Heart right ventricle (tissue), 16 donors: Measurements from ENCODE around the gene PLD5. TPM values are rescaled to one million over a fixed set of nuclear protein-coding genes. Genes with fewer than 3 reads are reported as not detected.

Experiments
- ATAC-seq, 8 donors: fragments of 200-7000 bp; cut with Tn5 transposase; one replicate each; pipeline ENCODE4 v1.9.1; 2020; ENCODE audit warnings: mild to moderate bottlenecking in 8 of 8, moderate library complexity in 8 of 8, moderate number of reproducible peaks in 1 of 8
- DNase-seq, 2 donors: peaks; one replicate each; pipeline ENCODE4 v3.0.0-alpha.2; 2020
- H3K27ac ChIP-seq, 10 donors: fragments of 200-600 bp; sonication (generic) in 2 of 10; one replicate each; pipeline versions ENCODE4 v1.5.0 to v1.8.0; 2020 to 2022; ENCODE audit warnings: mild to moderate bottlenecking in 3 of 10
- H3K27me3 ChIP-seq, 7 donors: fragments of 200-600 bp; one replicate each; pipeline ENCODE4 v1.8.0; 2021 to 2022; ENCODE audit warnings: mild to moderate bottlenecking in 2 of 7
- H3K36me3 ChIP-seq, 9 donors: fragments of 200-600 bp; sonication (generic) in 1 of 9; one replicate each; pipeline versions ENCODE4 v1.5.0 to v1.8.0; 2020 to 2022; ENCODE audit warnings: mild to moderate bottlenecking in 2 of 9
- H3K4me1 ChIP-seq, 9 donors: fragments of 200-600 bp; sonication (generic) in 1 of 9; one replicate each; pipeline versions ENCODE4 v1.5.0 to v1.8.0; 2020 to 2022; ENCODE audit warnings: mild to moderate bottlenecking in 4 of 9
- H3K4me3 ChIP-seq, 10 donors: fragments of 200-600 bp; sonication (generic) in 2 of 10; one replicate each; pipeline versions ENCODE4 v1.5.0 to v1.8.0; 2020 to 2022; ENCODE audit warnings: mild to moderate bottlenecking in 7 of 10, moderate library complexity in 2 of 10
- H3K9me3 ChIP-seq, 11 donors: fragments of 200-600 bp in 10 of 11; sonication (generic) in 2 of 11; one replicate each; pipeline versions ENCODE4 v1.5.0 to v1.8.0; 2013 to 2022; ENCODE audit warnings: mild to moderate bottlenecking in 2 of 11, control low read depth in 1 of 11, moderate library complexity in 1 of 11
- WGBS, 2 donors: extraction: QIAGEN DNeasy Blood & Tissue Kit; methylation state at CpG; one replicate each; pipeline ENCODE4 v1.1.7; 2013; ENCODE audit warnings: inconsistent platforms in 1 of 2; 5-methylcytosine and 5-hydroxymethylcytosine counted together
- intact Hi-C, 10 donors: fragments of 100-400 bp; cut with DNase I; formaldehyde crosslinking; loops; one replicate each; pipeline versions ENCODE4 v1.11.1 to v1.14.2; 2022
- polyA plus RNA-seq, 2 donors: library from polyadenylated mRNA; stranded (reverse); fragments of 200-250 nt; gene quantifications; one replicate each; pipeline ENCODE4 v1.2.3, GENCODE V29; 2013
- total RNA-seq, 10 donors: library from RNA; stranded (reverse); fragmentation: NEBNext Ultra II Directional in 3 of 10; extraction: Animal tissue kit (Norgen Biotek cat#: 25700) in 3 of 10; gene quantifications; one replicate each; pipeline versions ENCODE4 v1.2.1 to v1.2.4, GENCODE V29; 2021 to 2023
- TF ChIP-seq, protein P1 (sequence below), 9 donors: fragments of 200-600 bp; sonication (generic) in 2 of 9; IDR thresholded peaks; one replicate each; pipeline versions ENCODE4 v1.5.0 to v1.8.0; 2021 to 2022; ENCODE audit warnings: antibody characterized with exemption in 9 of 9, mild to moderate bottlenecking in 5 of 9, moderate library complexity in 1 of 9
- donor health status: Arrhythmogenic right ventricular cardiomyopathy.
- donor health status: ischemic (EF 13 %, LVEDD 7.1; RV severe dilation, severe dysfunction).
- donor health status: healthy with polysubstance abuse.
- donor health status: DM: no; HTN: yes; CAD: no.
- donor health status: DM: no; HTN: no; CAD: no.
- donor health status: ischemic (EF 25% LVEDD 6.9; RV normal size, moderate dysfunction).
- donor health status: ischemic (EF 25% LVEDD 5.7; RV mildly dilated, moderate dysfunction).
- donor health status: healthy.
- donor health status: DM: yes; HTN: yes; CAD: no.
- donor health status: Ischemic cardiomyopathy.
- donor health status: ischemic (EF 35%, LVEDD 5.7; RV mildly dilated, moderate dysfunction).
- donor health status: nonischemic (EF 11% LVEDD 7.7; RV severe dilation, severe dysfunction).
- donor health status: DM: yes; HTN: yes; CAD: no.
- donor health status: PGD.
- donor health status: ischemic (EF 29% LVEDD 5.4; RV normal size, mild dysfunction).
- donor health status: nonischemic (EF 23%, LVEDD 6.1; RV moderate dilation, normal function).

The PLD5 gene
- total and polyA plus RNA-seq, 12 donors, result 0.13 to 1.3 (median 0.41) TPM; not detected in 4

DNA sequence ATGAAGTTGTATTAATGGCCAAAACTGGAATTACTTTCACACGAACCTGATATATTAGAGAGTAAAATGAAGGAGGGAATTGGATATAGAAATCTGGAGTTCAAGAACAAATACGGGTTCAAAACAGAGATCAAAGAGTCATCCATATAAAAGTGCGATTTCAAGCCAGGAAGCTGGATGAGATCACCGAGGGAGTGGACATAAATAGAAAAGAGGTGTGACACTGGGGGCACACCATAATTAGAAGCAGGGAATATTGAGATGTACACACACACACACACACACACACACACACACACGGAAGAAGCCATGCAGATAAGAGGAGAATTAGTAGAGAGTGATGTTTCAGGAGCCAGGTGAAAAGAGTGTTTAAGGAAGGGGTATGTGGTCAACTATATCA, 32.3 kb upstream of the PLD5 start:
- ATAC-seq (no peak), DNase-seq (no peak)
- no peaks in the 10 kb centered on the region for H3K36me3 ChIP-seq
- no peak overlapping the region for H3K27ac ChIP-seq
- TF ChIP-seq, protein P1, sequence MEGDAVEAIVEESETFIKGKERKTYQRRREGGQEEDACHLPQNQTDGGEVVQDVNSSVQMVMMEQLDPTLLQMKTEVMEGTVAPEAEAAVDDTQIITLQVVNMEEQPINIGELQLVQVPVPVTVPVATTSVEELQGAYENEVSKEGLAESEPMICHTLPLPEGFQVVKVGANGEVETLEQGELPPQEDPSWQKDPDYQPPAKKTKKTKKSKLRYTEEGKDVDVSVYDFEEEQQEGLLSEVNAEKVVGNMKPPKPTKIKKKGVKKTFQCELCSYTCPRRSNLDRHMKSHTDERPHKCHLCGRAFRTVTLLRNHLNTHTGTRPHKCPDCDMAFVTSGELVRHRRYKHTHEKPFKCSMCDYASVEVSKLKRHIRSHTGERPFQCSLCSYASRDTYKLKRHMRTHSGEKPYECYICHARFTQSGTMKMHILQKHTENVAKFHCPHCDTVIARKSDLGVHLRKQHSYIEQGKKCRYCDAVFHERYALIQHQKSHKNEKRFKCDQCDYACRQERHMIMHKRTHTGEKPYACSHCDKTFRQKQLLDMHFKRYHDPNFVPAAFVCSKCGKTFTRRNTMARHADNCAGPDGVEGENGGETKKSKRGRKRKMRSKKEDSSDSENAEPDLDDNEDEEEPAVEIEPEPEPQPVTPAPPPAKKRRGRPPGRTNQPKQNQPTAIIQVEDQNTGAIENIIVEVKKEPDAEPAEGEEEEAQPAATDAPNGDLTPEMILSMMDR (IDR thresholded peaks at IDR 0.05), result no peak
- no peak overlapping the region for H3K4me3 ChIP-seq
- peaks cover 0 to 6% (median 0%) of the 10 kb centered on the region in 11 donors for H3K9me3 ChIP-seq
- H3K4me1 ChIP-seq, result no peaks in the 10 kb centered on the region
- WGBS, 2 donors, result 44 to 48% methylated on average over 5 of the region's 5 CpGs
- intact Hi-C loops, result loop anchor here in 1 of 10 donors (10.0 kb wide), 1 partner anchor 82 kb away; no protein-coding TSS in a partner anchor
- peaks cover 0 to 3% (median 0%) of the 10 kb centered on the region in 7 donors for H3K27me3 ChIP-seq

DNA sequence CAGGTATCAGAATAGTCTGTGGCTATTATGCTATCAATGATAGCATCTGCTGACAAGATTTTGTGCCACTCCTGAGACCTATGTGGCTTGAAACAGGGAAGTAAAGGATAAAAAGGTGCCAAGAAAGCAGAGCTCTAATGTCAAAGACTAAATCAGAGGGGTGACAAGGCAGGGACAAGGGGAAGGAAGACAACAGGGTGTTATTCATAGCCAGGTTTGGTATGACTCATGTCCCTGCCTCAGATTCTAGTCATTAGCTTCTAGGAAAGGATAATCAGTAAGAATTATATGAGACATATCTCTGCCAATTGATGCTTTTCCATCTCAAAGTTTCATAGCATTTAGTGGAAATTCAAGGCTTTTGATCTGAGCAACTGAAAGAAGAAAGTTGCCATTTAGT, 31.8 kb upstream of the PLD5 start:
- no peaks in the 10 kb centered on the region for H3K36me3 ChIP-seq
- DNase-seq (no peak), ATAC-seq (no peak)
- no peak overlapping the region for H3K4me3 ChIP-seq
- no peaks in the 10 kb centered on the region for H3K4me1 ChIP-seq
- peaks cover 0 to 4% (median 0%) of the 10 kb centered on the region in 11 donors for H3K9me3 ChIP-seq
- H3K27me3 ChIP-seq, result peaks cover 0 to 3% (median 0%) of the 10 kb centered on the region in 7 donors
- H3K27ac ChIP-seq, result no peak overlapping the region
- TF ChIP-seq, protein P1 (IDR thresholded peaks at IDR 0.05), result no peak
- intact Hi-C loops, result loop anchor here in 1 of 10 donors (10.0 kb wide), 1 partner anchor 81 kb away; no protein-coding TSS in a partner anchor

DNA sequence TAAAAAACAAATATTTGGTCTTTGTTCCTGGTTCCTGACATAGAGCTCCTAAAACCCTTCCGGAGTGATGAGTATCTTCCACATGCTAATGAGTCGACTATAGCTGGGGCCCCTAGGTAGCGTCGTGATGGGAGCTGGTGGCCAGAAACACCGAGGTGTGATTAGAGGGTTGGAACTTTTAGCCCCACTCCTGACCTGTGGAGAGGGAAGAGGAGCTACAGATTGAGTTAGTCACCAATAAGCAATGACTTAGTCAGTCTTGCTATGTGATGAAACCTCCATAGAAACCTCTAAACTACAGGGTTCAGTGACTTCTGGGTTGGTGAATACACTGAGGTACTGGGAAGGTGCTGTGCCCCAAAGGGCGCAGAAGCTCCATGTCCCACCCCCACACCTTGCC, 30.1 kb upstream of the PLD5 start:
- TF ChIP-seq, protein P1 (IDR thresholded peaks at IDR 0.05), result no peak
- Histone ChIP-seq H3K4me3 (no peak overlapping the region), H3K9me3 (no peaks in the 10 kb centered on the region), H3K4me1 (no peaks in the 10 kb centered on the region), H3K36me3 (no peaks in the 10 kb centered on the region), H3K27me3 (peaks cover 0 to 5% (median 0%) of the 10 kb centered on the region in 7 donors), H3K27ac (no peak overlapping the region)
- 77 to 80% methylated on average over 6 of the region's 6 CpGs for WGBS, 2 donors
- ATAC-seq (no peak), DNase-seq (no peak)
- intact Hi-C loops, result loop anchor here in 1 of 10 donors (10.0 kb wide), 1 partner anchor 80 kb away; no protein-coding TSS in a partner anchor

DNA sequence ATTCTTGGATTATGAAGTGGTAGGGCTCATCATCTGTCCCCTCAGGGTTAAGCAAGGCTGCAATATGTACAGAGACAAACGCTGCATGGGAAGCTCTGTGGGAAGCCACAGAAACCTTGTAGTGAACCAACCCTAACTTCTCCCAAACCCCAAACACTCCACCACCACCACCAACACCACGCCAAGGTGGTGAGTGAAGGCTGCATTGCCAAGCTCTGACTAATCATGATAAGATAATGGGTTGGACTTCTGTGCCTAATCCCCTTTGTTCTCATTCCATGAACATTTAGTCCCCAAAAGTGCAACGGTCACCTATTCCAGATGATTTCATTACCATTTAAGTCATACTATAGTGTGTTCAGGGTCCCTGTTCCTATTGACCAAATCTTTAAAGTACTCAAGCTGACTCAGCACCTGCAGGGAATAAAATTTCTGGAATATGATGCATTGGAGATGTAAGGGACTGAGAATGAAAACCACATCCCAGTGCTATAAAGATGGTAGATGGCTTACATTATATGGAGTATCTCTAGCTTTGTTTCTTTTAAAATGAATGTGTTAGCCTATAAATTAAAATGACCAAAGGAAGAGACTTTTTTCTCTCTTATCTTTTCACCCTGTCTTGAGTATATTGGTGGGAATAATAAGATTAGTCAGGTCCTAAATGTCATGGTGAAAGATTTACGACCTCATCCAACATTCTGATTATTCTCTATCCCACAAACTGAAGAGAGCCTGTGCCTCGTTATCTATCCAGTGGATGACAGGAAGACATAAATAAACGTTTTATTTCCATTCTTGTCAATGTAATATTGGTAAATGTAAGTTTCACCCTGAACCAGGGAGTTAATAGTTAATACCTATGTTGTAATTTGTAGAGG, 22.6 kb upstream of the PLD5 start:
- no peak for DNase-seq
- peaks cover 0 to 10% (median 0%) of the 10 kb centered on the region in 7 donors for H3K27me3 ChIP-seq
- H3K9me3 ChIP-seq, result no peaks in the 10 kb centered on the region
- no peaks in the 10 kb centered on the region for H3K4me1 ChIP-seq
- no peaks in the 10 kb centered on the region for H3K36me3 ChIP-seq
- no peak overlapping the region for H3K4me3 ChIP-seq
- TF ChIP-seq, protein P1 (IDR thresholded peaks at IDR 0.05), result no peak
- intact Hi-C loops, result no loop called here
- 51 to 58% methylated on average over 6 of the region's 6 CpGs for WGBS, 2 donors
- H3K27ac ChIP-seq, result no peak overlapping the region
- no peak for ATAC-seq
